HCT116 (cell line): Measurements from ENCODE around the gene ZNF627. TPM values are rescaled to one million over a fixed set of nuclear protein-coding genes. Genes with fewer than 3 reads are reported as not detected.
"Not testable (repeated sequence)": the region's sequence is repeated elsewhere in the genome, so short reads cannot be mapped to it uniquely, and the experiment has no call there.

Experiments used
- ATAC-seq: fragments of 200-7000 bp; cut with Tn5 transposase; 2 replicates; pipeline ENCODE4 v1.9.1; 2020; ENCODE audit warnings: mild to moderate bottlenecking, moderate library complexity
- BruUV-seq: library from RNA; stranded (reverse); fragments of 400-500 nt; replicated peaks from 2 replicates; lab custom pipeline; 2021; lab: Mats Ljungman, UMichigan
- CTCF ChIA-PET: fragments of 300-600 bp; sonication (Branson Sonifier 250); formaldehyde crosslinking; loops from one replicate; lab custom pipeline; 2021; ENCODE audit warnings: antibody characterized with exemption; lab: Charles Lee
- POLR2A ChIA-PET: fragments of 300-600, 350-600 bp; sonication (Branson Sonifier 250); formaldehyde crosslinking; loops from one replicate; lab custom pipeline; 2021; ENCODE audit warnings: antibody characterized with exemption; lab: Charles Lee
- RAD21 ChIA-PET, 2 experiments: fragments of 300-600 bp; sonication (Branson Sonifier 250); formaldehyde crosslinking; loops; one replicate each; lab custom pipeline; 2023; ENCODE audit warnings: low total read pairs in 2 of 2; ENCODE audit not compliant: uncharacterized antibody in 2 of 2, unreplicated experiment in 2 of 2, low non-redundant PET in 1 of 2; lab: Charles Lee
- DNase-seq: peaks from one replicate; pipeline ENCODE4 v3.0.0-alpha.2; 2010; ENCODE audit warnings: low read depth, low spot score
- H2AFZ ChIP-seq: fragments of 200-600 bp; shearing (Covaris generic), sonication (generic); 2 replicates; pipeline ENCODE4 v1.6.1; 2017; ENCODE audit warnings: low read depth, mixed run types, mixed read lengths, antibody characterized with exemption, low read length; ENCODE audit not compliant: poor library complexity, severe bottlenecking
- H3K27ac ChIP-seq: 2 replicates; pipeline ENCODE4 v1.5.1; 2012; ENCODE audit warnings: low read depth, low read length
- H3K27me3 ChIP-seq: fragments of 200-600 bp; sonication (generic); 2 replicates; pipeline ENCODE4 v1.6.1; 2016; ENCODE audit warnings: mixed run types, low read length, mixed read lengths; ENCODE audit not compliant: insufficient read depth
- H3K36me3 ChIP-seq, 2 experiments: fragments of 200-500 bp in 1 of 2; fragments of 200-600 bp in 1 of 2; sonication (Bioruptor generic) in 1 of 2; sonication (generic) in 1 of 2; 2 replicates each; pipeline versions ENCODE4 v1.5.1 to v1.6.1; 2014 to 2016; ENCODE audit warnings: low read length in 2 of 2, inconsistent platforms in 1 of 2, mixed read lengths in 1 of 2, mixed run types in 1 of 2; ENCODE audit not compliant: insufficient read depth in 2 of 2, control insufficient read depth in 1 of 2
- H3K4me1 ChIP-seq, 2 experiments: fragments of 200-600 bp in 1 of 2; sonication (generic) in 1 of 2; 2 replicates each; pipeline versions ENCODE4 v1.5.1 to v1.6.1; 2012 to 2017; ENCODE audit warnings: low read length in 2 of 2, inconsistent platforms in 1 of 2, mild to moderate bottlenecking in 1 of 2, mixed read lengths in 1 of 2, mixed run types in 1 of 2, moderate library complexity in 1 of 2; ENCODE audit not compliant: insufficient read depth in 2 of 2, control insufficient read depth in 1 of 2
- H3K4me2 ChIP-seq: fragments of 200-600 bp; sonication (generic); 2 replicates; pipeline ENCODE4 v1.6.1; 2017; ENCODE audit warnings: mixed run types, low read length, mixed read lengths
- H3K4me3 ChIP-seq, 2 experiments: fragments of 200-600 bp in 1 of 2; sonication (generic) in 1 of 2; replicated peaks in 1 of 2; 2 replicates each; pipeline ENCODE4 v1.5.1; 2011 to 2016; ENCODE audit warnings: low read length in 2 of 2, control low read depth in 1 of 2, low read depth in 1 of 2, mild to moderate bottlenecking in 1 of 2, mixed read lengths in 1 of 2, mixed run types in 1 of 2
- H3K79me2 ChIP-seq: fragments of 200-600 bp; sonication (generic); 2 replicates; pipeline ENCODE4 v1.6.1; 2017; ENCODE audit warnings: mild to moderate bottlenecking, mixed run types, low read length, moderate library complexity, mixed read lengths; ENCODE audit not compliant: insufficient read depth
- H3K9ac ChIP-seq: fragments of 200-600 bp; sonication (generic); 2 replicates; pipeline ENCODE4 v1.6.1; 2016; ENCODE audit warnings: low read length, mixed read lengths
- H3K9me2 ChIP-seq: fragments of 200-600 bp; sonication (generic), shearing (Covaris generic); 2 replicates; pipeline ENCODE4 v1.6.1; 2017; ENCODE audit warnings: mixed run types, mild to moderate bottlenecking, moderate library complexity; ENCODE audit not compliant: insufficient read depth
- H3K9me3 ChIP-seq, 2 experiments: fragments of 200-500 bp in 1 of 2; fragments of 200-600 bp in 1 of 2; sonication (Bioruptor generic) in 1 of 2; sonication (generic) in 1 of 2; 2 replicates each; pipeline ENCODE4 v1.6.1; 2014 to 2017; ENCODE audit warnings: low read length in 2 of 2, mixed read lengths in 2 of 2, inconsistent platforms in 1 of 2, low read depth in 1 of 2, mild to moderate bottlenecking in 1 of 2, mixed run types in 1 of 2, moderate library complexity in 1 of 2; ENCODE audit not compliant: control insufficient read depth in 1 of 2, insufficient read depth in 1 of 2
- H4K20me1 ChIP-seq: fragments of 200-600 bp; sonication (generic), shearing (Covaris generic); 2 replicates; pipeline ENCODE4 v1.6.1; 2017; ENCODE audit warnings: mixed run types, mild to moderate bottlenecking, moderate library complexity; ENCODE audit not compliant: insufficient read depth
- CBX3 ChIP-seq: IDR thresholded peaks from 2 replicates; pipeline ENCODE4 v1.6.1; 2012; ENCODE audit warnings: low read depth
- CEBPB ChIP-seq: IDR thresholded peaks from 2 replicates; pipeline ENCODE4 v1.6.1; 2012; ENCODE audit warnings: low read depth
- ELF1 ChIP-seq: IDR thresholded peaks from 2 replicates; pipeline ENCODE4 v1.6.1; 2012; ENCODE audit warnings: low read depth, borderline replicate concordance
- EZH2 ChIP-seq: fragments of 200-600 bp; sonication (generic); IDR thresholded peaks from 2 replicates; pipeline ENCODE4 v1.6.1; 2017; ENCODE audit warnings: antibody characterized with exemption, mixed run types
- EZH2phosphoT487 ChIP-seq: fragments of 200-600 bp; IDR thresholded peaks from 2 replicates; pipeline ENCODE4 v1.6.1; 2018; ENCODE audit warnings: antibody characterized with exemption, borderline replicate concordance
- FOSL1 ChIP-seq: IDR thresholded peaks from 2 replicates; pipeline ENCODE4 v1.6.1; 2012; ENCODE audit warnings: low read depth
- POLR2A ChIP-seq: IDR thresholded peaks from 2 replicates; pipeline ENCODE4 v1.7.0; 2011; ENCODE audit warnings: borderline replicate concordance; ENCODE audit not compliant: insufficient read depth, insufficient read length; ENCODE audit errors: extremely low read depth
- POLR2AphosphoS5 ChIP-seq: IDR thresholded peaks from 2 replicates; pipeline ENCODE4 v1.6.1; 2011; ENCODE audit warnings: mild to moderate bottlenecking, low read depth, low read length, moderate library complexity
- RAD21 ChIP-seq: IDR thresholded peaks from 2 replicates; pipeline ENCODE4 v1.6.1; 2012; ENCODE audit warnings: low read depth, mild to moderate bottlenecking
- SRF ChIP-seq: IDR thresholded peaks from 2 replicates; pipeline ENCODE4 v1.6.1; 2012; ENCODE audit warnings: low read depth
- TCF7L2 ChIP-seq: IDR thresholded peaks from 2 replicates; pipeline ENCODE4 v1.7.0; 2011; ENCODE audit warnings: borderline replicate concordance, inconsistent platforms; ENCODE audit not compliant: insufficient read depth, insufficient read length; ENCODE audit errors: extremely low read depth
- YY1 ChIP-seq: IDR thresholded peaks from 2 replicates; pipeline ENCODE4 v1.6.1; 2011; ENCODE audit warnings: low read length, low read depth, moderate library complexity, mild to moderate bottlenecking; ENCODE audit not compliant: insufficient replicate concordance; ENCODE audit errors: extremely low read depth
- ZFX ChIP-seq: fragments of 450-650 bp; IDR thresholded peaks from 2 replicates; pipeline ENCODE4 v1.6.1; 2017
- ZNF274 ChIP-seq: fragments of 200-500 bp; sonication (Bioruptor generic); IDR thresholded peaks from 2 replicates; pipeline ENCODE4 v1.6.1; 2014; ENCODE audit warnings: mild to moderate bottlenecking, low read depth, low read length, inconsistent platforms
- intact Hi-C: fragments of 100-400 bp; cut with micrococcal nuclease; formaldehyde crosslinking; loops from 2 replicates; pipeline ENCODE4 v1.10.0; 2022
- total RNA-seq: library from RNA; stranded (reverse); gene quantifications from one replicate; pipeline ENCODE4 v1.2.1, GENCODE V29; 2021; ENCODE audit not compliant: unreplicated experiment
- TF ChIP-seq, protein P1 (sequence below): IDR thresholded peaks from 2 replicates; pipeline ENCODE4 v1.6.1; 2012; ENCODE audit warnings: low read depth
- TF ChIP-seq, protein P2 (sequence below): IDR thresholded peaks from 2 replicates; pipeline ENCODE4 v1.6.1; 2012
- TF ChIP-seq, protein P3 (sequence below), 3 experiments: fragments of 200-600 bp in 1 of 3; sonication (generic) in 1 of 3; IDR thresholded peaks in 2 of 3; conservative IDR thresholded peaks in 1 of 3; 2 replicates each; pipeline ENCODE4 v1.5.1; 2012 to 2017; ENCODE audit warnings: low read depth in 2 of 3, low read length in 2 of 3, antibody characterized with exemption in 1 of 3, borderline replicate concordance in 1 of 3, control low read depth in 1 of 3, mild to moderate bottlenecking in 1 of 3, mixed read lengths in 1 of 3, mixed run types in 1 of 3, moderate library complexity in 1 of 3; ENCODE audit not compliant: insufficient read depth in 1 of 3

The ZNF627 gene
- total RNA-seq, 1 experiment from 2014 or later, result 14.8 TPM

DNA sequence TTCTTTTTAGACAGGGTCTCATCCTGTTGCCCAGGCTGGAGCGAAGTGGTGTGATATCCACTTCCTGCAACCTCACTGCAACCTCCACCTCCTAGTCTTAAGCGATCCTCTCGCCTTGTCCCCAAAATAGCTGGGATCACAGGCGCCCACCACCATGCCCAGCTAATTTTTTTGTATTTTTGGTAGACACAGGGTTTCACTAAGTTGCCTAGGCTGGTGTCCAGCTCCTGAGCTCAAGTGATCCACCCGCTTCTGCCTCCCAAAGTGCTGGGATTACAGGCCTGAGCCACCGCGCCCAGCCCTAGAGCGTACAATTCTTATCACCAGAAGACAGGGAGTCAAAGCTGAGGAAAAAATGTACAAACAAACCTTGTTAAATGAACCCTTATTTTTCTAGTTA lies 33.8 kb upstream of the ZNF627 start:
- H3K79me2 ChIP-seq, result peaks cover 8% of the 10 kb centered on the region
- POLR2A ChIA-PET, result no interaction called here
- ATAC-seq (no peak), DNase-seq (no peak)
- no TSS peak for BruUV-seq
- H3K36me3 ChIP-seq, result no peaks in the 10 kb centered on the region
- no peaks in the 10 kb centered on the region for H3K9me3 ChIP-seq
- H2AFZ ChIP-seq, result no peak overlapping the region
- RAD21 ChIA-PET, result no interaction called here
- H3K4me3 ChIP-seq, result no peak overlapping the region
- CTCF ChIA-PET, result no interaction called here
- no peak overlapping the region for H3K9ac ChIP-seq
- H3K9me2 ChIP-seq, result no peaks in the 10 kb centered on the region
- no peak overlapping the region for H3K27ac ChIP-seq
- TF ChIP-seq CBX3, result no peak
- no peak for TF ChIP-seq CEBPB
- no peak for TF ChIP-seq YY1
- TF ChIP-seq ZFX, result no peak
- no peak for TF ChIP-seq FOSL1
- no peak for TF ChIP-seq TCF7L2
- no peak for TF ChIP-seq EZH2phosphoT487
- TF ChIP-seq, protein P1, sequence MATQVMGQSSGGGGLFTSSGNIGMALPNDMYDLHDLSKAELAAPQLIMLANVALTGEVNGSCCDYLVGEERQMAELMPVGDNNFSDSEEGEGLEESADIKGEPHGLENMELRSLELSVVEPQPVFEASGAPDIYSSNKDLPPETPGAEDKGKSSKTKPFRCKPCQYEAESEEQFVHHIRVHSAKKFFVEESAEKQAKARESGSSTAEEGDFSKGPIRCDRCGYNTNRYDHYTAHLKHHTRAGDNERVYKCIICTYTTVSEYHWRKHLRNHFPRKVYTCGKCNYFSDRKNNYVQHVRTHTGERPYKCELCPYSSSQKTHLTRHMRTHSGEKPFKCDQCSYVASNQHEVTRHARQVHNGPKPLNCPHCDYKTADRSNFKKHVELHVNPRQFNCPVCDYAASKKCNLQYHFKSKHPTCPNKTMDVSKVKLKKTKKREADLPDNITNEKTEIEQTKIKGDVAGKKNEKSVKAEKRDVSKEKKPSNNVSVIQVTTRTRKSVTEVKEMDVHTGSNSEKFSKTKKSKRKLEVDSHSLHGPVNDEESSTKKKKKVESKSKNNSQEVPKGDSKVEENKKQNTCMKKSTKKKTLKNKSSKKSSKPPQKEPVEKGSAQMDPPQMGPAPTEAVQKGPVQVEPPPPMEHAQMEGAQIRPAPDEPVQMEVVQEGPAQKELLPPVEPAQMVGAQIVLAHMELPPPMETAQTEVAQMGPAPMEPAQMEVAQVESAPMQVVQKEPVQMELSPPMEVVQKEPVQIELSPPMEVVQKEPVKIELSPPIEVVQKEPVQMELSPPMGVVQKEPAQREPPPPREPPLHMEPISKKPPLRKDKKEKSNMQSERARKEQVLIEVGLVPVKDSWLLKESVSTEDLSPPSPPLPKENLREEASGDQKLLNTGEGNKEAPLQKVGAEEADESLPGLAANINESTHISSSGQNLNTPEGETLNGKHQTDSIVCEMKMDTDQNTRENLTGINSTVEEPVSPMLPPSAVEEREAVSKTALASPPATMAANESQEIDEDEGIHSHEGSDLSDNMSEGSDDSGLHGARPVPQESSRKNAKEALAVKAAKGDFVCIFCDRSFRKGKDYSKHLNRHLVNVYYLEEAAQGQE, result no peak
- TF ChIP-seq EZH2, result no peak
- TF ChIP-seq, protein P2, sequence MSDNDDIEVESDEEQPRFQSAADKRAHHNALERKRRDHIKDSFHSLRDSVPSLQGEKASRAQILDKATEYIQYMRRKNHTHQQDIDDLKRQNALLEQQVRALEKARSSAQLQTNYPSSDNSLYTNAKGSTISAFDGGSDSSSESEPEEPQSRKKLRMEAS, result no peak
- TF ChIP-seq ZNF274, result no peak
- TF ChIP-seq, protein P3, sequence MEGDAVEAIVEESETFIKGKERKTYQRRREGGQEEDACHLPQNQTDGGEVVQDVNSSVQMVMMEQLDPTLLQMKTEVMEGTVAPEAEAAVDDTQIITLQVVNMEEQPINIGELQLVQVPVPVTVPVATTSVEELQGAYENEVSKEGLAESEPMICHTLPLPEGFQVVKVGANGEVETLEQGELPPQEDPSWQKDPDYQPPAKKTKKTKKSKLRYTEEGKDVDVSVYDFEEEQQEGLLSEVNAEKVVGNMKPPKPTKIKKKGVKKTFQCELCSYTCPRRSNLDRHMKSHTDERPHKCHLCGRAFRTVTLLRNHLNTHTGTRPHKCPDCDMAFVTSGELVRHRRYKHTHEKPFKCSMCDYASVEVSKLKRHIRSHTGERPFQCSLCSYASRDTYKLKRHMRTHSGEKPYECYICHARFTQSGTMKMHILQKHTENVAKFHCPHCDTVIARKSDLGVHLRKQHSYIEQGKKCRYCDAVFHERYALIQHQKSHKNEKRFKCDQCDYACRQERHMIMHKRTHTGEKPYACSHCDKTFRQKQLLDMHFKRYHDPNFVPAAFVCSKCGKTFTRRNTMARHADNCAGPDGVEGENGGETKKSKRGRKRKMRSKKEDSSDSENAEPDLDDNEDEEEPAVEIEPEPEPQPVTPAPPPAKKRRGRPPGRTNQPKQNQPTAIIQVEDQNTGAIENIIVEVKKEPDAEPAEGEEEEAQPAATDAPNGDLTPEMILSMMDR (IDR thresholded peaks at IDR 0.05 in 2 of 3, conservative IDR thresholded peaks at IDR 0.05 in 1 of 3; ENCODE audit: borderline replicate concordance in 1 of 3, insufficient read depth in 1 of 3, low read depth in 2 of 3, low read length in 2 of 3), result no peak
- TF ChIP-seq ELF1, result no peak
- no peak for TF ChIP-seq POLR2A
- no peak for TF ChIP-seq SRF
- no peak for TF ChIP-seq RAD21
- no peak for TF ChIP-seq POLR2AphosphoS5
- TF ChIP-seq, all 23 proteins: peak for 0
- Histone ChIP-seq H3K4me2 (no peak overlapping the region), H4K20me1 (no peaks in the 10 kb centered on the region), H3K27me3 (no peaks in the 10 kb centered on the region), H3K4me1 (peaks cover 0 to 12% of the 10 kb centered on the region in 2 experiments; a peak in 2 of 4 replicates)
- intact Hi-C loops, result loop anchor here (5.0 kb wide), 1 partner anchor 234 kb away; the partner anchor contains the start of gene ZNF491

DNA sequence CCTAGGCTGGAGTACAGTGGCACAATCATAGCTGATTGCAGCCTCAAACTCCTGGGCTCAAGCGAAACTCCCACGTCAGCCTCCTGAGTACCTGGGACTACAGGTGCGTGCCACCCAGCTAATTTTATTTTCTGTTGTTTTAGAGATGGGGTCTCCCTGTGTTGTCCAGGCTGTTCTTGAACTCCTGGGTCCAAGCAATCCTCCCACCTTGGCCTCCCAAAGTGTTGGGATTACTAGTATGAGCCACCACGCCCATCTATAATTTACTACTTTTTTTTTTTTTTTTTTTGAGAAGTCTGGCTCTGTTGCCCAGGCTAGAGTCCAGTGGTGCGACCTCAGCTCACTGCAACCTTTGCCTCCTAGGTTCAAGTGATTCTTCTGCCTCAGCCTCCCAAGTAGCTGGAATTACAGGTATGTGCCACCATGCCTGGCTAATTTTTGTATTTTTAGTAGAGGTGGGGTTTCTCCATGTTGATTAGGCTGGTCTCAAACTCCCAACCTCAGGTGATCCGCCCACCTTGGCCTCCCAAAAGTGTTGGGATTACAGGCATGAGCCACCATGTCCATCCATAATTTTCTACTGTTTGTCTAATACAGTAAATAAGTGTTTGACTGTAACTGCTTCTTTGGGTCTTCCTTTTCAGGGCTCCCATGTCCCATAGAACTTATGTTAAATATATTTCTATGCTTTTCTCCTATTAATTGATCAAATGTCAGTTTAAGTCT lies 33.0 kb upstream of the ZNF627 start:
- intact Hi-C loops, result loop anchor here (5.0 kb wide), 1 partner anchor 233 kb away; the partner anchor contains the start of gene ZNF491
- H4K20me1 ChIP-seq, POLR2A ChIA-PET, ATAC-seq, H3K9me3 ChIP-seq, BruUV-seq, H3K79me2 ChIP-seq, RAD21 ChIA-PET, DNase-seq, H3K36me3 ChIP-seq, H2AFZ ChIP-seq, H3K27me3 ChIP-seq, H3K9me2 ChIP-seq, H3K4me2 ChIP-seq, H3K9ac ChIP-seq, H3K27ac ChIP-seq, H3K4me3 ChIP-seq, CTCF ChIA-PET: not testable (repeated sequence)
- peaks cover 0 to 12% of the 10 kb centered on the region in 2 experiments; a peak in 2 of 4 replicates for H3K4me1 ChIP-seq
